Stimulated activated memory B cell treated with anti-CD40 and anti-IgM and Interleukin-4, amounts not matched to agents 10 μg/mL and 1 μg/mL and 100 μg/mL, for 72 hours (primary cell): ENCODE data around the gene WSCD2.

Experiments used
- ATAC-seq: fragments of 150-1000 bp; cut with Tn5 transposase; 2 replicates; pipeline ENCODE4 v1.10.0; 2021
- H3K27ac Mint-ChIP-seq: one replicate; pipeline ENCODE4 v1.8.0; 2022; ENCODE audit warnings: mild to moderate bottlenecking, mixed read lengths
- H3K27me3 Mint-ChIP-seq: one replicate; pipeline ENCODE4 v1.8.0; 2022; ENCODE audit warnings: mixed read lengths
- H3K36me3 Mint-ChIP-seq: one replicate; pipeline ENCODE4 v1.8.0; 2022; ENCODE audit warnings: mixed read lengths
- H3K4me1 Mint-ChIP-seq: one replicate; pipeline ENCODE4 v1.8.0; 2022; ENCODE audit warnings: mixed read lengths
- H3K4me3 Mint-ChIP-seq: one replicate; pipeline ENCODE4 v1.8.0; 2022; ENCODE audit warnings: mild to moderate bottlenecking, moderate library complexity, mixed read lengths
- H3K9me3 Mint-ChIP-seq: one replicate; pipeline ENCODE4 v1.8.0; 2022; ENCODE audit warnings: mixed read lengths

WSCD2 gene

DNA sequence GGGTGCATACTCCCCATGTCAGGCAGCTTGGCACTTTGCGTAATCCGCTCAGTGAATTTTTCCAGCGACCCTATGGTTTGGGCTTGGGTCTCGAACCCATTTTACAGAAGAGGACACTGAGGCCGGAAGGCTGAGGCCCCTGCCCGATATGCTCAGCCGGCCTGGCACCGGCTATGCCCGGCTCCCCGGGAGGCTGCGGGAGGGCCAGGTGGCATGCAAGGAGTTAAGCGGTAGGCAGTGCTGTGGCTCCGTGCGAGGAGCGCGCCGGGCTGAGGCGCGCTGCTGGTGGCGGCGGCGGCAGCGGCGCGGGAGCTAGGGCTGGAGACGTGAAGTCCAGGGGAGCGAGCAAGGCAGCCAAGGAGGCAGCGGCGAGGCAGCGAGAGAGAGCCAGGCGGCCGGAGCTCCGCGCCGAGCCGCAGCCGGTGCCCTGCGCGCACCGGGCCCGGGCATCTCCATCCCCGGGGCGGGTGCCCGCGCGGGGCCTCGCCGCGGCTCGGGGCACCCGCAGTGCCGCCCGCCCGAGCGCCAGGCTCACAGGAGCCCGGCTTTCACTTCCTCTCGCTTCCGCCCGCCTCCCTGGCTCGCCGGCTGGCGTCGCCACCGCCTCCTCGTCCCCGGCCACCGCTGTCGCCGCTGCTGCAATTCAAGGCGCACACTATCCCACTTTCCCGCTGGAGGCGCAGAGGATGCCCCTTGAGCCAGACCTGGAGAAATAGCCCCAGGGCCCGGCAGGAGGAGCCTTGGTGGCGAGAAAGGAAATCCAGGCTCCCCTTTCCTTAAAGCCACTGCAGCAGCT lies at the start of gene WSCD2:
Gene WSCD2, plus strand, starts transcription at position 272 of the 796 bp plus-strand sequence. CDS start 66,545 bp downstream, outside the sequence.
- H3K36me3 Mint-ChIP-seq: no peaks in the 10 kb centered on the region
- peaks cover 21% of the 10 kb centered on the region for H3K27me3 Mint-ChIP-seq
- H3K4me1 Mint-ChIP-seq: peaks cover 34% of the 10 kb centered on the region
- H3K4me3 Mint-ChIP-seq: peak within 1 kb of the TSS; percentile 83
- peak; percentile 85 for ATAC-seq
- no peaks in the 10 kb centered on the region for H3K9me3 Mint-ChIP-seq
- H3K27ac Mint-ChIP-seq: peak within 1 kb of the TSS; percentile 17

DNA sequence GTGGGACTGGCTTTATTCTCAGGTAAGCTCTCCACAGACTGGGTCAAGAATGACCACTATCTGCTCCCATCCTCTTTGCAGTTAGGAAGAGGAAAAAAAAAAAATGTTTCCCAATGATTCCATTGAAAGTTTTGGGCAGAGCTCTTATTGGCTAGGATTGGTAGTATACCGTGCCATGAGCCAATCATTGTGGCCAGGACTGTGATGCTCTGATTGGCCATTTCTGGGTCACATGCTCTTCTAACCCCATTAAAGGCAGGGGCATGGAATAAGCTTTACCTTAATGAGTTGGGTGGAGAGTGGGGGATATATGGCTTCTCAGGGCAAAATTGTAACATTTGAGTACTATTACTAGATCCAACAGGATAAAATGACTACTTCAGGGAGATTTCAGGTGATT lies 49.4 kb upstream of the WSCD2 start:
- Mint-ChIP-seq H3K27me3 (peaks cover 50% of the 10 kb centered on the region), H3K4me1 (no peaks in the 10 kb centered on the region), H3K27ac (no peak overlapping the region), H3K36me3 (no peaks in the 10 kb centered on the region), H3K4me3 (no peak overlapping the region), H3K9me3 (peaks cover 8% of the 10 kb centered on the region)
- no peak for ATAC-seq

DNA sequence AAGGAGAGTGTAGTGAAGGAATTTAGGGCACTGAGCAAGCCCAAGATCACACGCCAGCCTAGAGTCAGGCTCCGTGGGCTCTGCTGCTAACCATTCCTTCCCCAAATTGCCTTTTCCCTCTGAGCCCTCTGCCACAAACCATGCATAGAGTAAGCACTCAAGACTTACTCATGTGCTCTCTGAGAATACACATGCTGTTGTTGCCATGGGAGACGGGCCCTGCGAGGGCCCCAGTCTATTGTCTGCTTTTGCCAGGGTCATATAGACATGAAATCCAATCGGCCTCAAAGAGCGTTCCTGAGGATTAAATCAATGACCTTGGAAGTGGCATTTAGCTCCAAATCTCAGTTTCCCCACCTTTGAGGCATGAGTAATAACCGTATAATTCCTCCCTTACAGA lies 48.7 kb upstream of the WSCD2 start:
- Mint-ChIP-seq H3K27me3 (peaks cover 44% of the 10 kb centered on the region), H3K36me3 (no peaks in the 10 kb centered on the region), H3K4me3 (no peak overlapping the region), H3K9me3 (peaks cover 8% of the 10 kb centered on the region), H3K4me1 (no peaks in the 10 kb centered on the region), H3K27ac (no peak overlapping the region)
- no peak for ATAC-seq

DNA sequence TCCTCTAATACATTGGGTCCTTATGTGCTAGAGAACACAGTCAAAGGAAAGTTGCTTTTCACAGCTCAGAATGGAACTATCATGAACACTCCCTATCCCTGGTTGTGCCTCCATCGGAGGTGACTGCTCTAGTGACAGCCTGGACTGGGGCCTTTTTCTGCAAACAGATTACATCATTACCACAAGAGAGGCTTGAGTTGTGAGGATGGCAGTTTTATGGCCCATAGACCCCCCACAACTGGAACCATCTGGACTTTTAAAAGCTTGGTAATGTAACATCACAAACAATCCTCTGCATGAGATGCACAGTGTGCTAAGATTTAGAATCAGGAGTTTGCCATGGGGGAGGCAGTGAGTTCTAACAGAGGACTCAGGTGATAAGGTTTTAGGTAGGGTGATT lies 46.6 kb upstream of the WSCD2 start:
- Mint-ChIP-seq H3K4me1 (no peaks in the 10 kb centered on the region), H3K9me3 (peaks cover 14% of the 10 kb centered on the region), H3K27me3 (peaks cover 37% of the 10 kb centered on the region), H3K27ac (no peak overlapping the region), H3K4me3 (no peak overlapping the region), H3K36me3 (no peaks in the 10 kb centered on the region)
- no peak for ATAC-seq

DNA sequence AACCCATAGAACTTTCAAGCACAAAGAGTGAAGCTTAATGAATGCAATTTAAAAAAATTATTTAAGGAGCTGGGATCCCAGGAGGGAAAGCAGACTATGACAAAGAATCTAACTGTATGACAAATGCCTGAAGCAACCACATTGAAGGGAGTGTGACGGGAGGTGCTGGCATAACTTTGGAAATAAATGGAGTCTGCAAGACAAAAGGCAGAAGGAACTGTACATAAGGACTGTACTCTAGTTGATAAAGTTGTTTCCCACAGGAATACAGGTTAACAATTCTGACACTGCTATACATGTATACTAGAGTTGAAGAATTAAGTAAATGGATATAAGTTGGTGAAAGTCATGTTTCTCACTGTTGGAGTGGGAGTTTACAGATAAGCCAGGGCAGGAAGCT lies 41.2 kb upstream of the WSCD2 start:
- Mint-ChIP-seq H3K27me3 (peaks cover 42% of the 10 kb centered on the region), H3K4me3 (no peak overlapping the region), H3K36me3 (no peaks in the 10 kb centered on the region), H3K27ac (no peak overlapping the region), H3K4me1 (no peaks in the 10 kb centered on the region), H3K9me3 (peaks cover 28% of the 10 kb centered on the region)
- no peak for ATAC-seq

DNA sequence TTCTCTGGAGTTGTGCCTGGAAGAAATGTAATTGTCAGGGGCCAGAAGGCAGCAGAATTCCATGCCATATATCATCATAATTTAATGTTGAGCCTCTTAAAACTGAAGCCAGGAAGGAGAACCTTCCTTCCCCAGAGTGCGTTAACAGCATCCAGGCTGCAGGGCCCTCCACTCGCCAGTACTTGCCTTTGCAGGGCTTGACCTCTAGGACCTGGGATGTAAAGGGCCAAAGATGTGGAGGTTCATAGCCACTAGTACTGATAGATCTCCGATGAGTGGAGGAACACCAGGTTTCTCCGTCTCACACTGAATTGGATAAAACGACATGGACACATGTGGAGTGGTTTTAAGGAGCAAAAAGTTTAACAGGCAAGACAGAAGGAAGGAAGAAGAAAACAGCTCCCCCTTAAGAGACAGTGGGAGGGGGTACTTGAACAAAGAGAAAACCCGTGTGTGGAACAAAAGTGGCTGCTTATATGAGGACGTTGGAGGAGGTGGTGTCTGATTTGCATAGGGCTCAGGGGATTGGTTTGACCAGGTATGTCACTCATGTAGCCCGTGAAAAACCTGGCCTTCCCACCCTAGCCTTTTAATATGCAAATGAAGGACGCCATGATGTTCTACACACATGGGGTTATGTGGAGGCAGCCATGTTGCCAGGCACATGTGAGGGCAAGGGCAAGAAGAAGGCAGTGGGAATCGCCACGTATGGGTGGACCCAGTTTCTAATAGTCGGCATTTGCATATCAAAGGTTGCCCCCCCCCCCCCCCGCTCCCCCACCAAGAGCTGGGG lies 38.8 kb upstream of the WSCD2 start:
- peaks cover 20% of the 10 kb centered on the region for H3K9me3 Mint-ChIP-seq
- no peaks in the 10 kb centered on the region for H3K4me1 Mint-ChIP-seq
- H3K27ac Mint-ChIP-seq: no peak overlapping the region
- no peak for ATAC-seq
- H3K36me3 Mint-ChIP-seq: no peaks in the 10 kb centered on the region
- peaks cover 57% of the 10 kb centered on the region for H3K27me3 Mint-ChIP-seq
- no peak overlapping the region for H3K4me3 Mint-ChIP-seq

DNA sequence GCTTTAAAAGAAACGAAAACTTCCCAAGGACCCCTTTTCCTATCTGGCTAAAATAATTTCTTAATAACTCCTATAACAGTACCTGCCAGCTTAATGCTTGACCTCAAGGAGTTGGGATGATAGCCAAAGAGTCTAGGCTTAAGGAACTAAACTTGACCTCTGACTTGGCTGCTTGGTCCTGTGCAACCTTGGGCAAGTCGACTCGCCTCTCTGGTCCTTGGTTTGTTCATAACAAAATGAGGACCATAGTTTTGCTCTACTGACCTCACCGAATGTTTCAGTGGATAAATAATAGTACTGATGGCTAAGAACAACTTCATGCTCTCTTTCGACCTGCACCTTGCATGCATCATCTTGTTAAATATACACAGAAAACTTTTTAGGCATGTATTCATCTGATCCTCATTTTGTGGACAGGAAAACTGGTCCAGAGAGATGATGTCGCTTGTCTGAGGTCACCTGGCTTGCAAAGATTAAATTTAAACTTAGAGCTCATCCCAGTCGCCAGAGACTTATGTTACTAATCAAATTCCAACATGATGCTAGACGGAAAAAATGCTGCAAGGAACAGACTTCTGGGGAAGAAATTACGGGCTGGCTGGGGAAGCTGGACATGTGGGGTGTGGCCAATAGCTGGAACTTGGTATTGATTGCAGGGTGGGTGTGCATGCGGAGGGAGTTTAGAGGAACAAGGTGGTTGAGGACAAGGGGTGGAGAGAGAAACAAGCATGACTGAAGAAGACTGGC lies 38.0 kb upstream of the WSCD2 start:
- H3K9me3 Mint-ChIP-seq: peaks cover 20% of the 10 kb centered on the region

DNA sequence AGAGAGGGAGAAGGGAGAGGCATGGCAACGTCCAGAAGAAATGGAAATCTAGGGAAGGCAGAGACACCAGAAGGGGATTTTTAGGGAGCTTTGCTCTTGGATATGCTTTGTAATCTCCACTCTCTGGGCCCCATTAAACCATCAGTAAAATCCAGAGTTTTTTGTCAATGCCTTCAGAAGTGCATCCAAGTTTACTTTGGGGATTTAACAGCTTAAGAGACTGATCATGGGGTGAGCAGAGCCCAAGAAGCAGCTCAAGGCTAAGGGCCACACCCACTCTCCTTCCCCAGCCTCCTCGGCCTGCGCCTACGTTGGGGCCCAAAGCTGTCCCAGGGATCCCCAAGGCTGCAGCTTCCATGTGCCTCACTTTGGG lies 37.4 kb upstream of the WSCD2 start:
- Mint-ChIP-seq H3K4me3 (no peak overlapping the region), H3K4me1 (no peaks in the 10 kb centered on the region), H3K36me3 (no peaks in the 10 kb centered on the region), H3K27me3 (peaks cover 58% of the 10 kb centered on the region), H3K9me3 (peaks cover 20% of the 10 kb centered on the region), H3K27ac (no peak overlapping the region)
- ATAC-seq: no peak

More for the DNA sequence above, 38.0 kb upstream of the WSCD2 start:
- Mint-ChIP-seq H3K4me1 (no peaks in the 10 kb centered on the region), H3K36me3 (no peaks in the 10 kb centered on the region), H3K27ac (no peak overlapping the region), H3K27me3 (peaks cover 58% of the 10 kb centered on the region), H3K4me3 (no peak overlapping the region)
- ATAC-seq: no peak

DNA sequence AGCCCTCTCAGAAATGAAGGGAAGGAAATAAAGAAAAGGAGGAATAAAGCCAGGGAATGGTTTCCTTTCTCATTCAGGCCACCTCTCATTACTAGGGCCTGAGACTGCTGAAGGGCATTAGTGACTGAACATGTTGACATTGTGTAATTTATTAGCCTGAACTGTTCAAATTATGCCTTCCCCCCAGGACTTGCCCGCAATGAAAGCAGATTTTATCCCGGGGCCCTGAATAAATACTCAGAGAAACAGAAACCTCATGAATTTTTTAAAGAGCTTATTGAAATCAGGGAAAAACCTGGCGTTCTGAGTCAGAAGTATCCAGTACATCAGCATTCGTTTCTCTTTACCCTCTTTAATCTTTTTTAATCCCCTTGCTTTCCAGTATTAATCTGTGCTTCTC lies 35.9 kb upstream of the WSCD2 start:
- Mint-ChIP-seq H3K9me3 (peaks cover 7% of the 10 kb centered on the region), H3K27me3 (peaks cover 69% of the 10 kb centered on the region), H3K4me1 (no peaks in the 10 kb centered on the region), H3K36me3 (no peaks in the 10 kb centered on the region), H3K4me3 (no peak overlapping the region), H3K27ac (no peak overlapping the region)
- no peak for ATAC-seq

DNA sequence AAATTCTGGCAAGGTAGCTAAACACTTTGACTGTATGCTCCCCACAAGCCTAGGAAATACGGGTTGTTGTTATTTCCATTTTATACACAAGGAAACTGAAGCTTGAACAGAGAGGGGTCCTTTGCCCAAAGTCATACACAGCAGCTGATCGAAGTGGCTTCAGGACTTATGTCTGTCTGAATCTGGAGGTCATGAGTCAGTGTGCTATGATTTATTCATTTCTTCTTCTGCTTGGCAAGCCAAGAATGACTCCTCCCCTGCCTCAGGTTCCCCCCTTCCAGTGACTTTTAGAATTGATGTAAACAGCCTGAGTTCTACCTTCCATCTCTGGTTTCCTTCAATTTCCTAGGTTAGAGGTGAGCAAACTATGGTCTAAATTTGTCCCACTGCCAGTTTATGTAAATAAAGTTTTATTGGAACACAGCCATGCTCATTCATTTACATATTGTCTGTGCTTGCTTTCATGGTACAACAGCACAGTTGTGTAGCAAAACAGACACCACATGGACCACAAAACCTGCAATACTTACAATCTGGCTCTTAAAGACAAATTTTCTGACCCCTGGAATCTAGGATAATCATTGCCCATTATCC lies 34.9 kb upstream of the WSCD2 start:
- H3K27me3 Mint-ChIP-seq: peaks cover 72% of the 10 kb centered on the region
- no peak for ATAC-seq
- H3K27ac Mint-ChIP-seq: no peak overlapping the region
- no peak overlapping the region for H3K4me3 Mint-ChIP-seq
- H3K36me3 Mint-ChIP-seq: no peaks in the 10 kb centered on the region
- H3K4me1 Mint-ChIP-seq: no peaks in the 10 kb centered on the region
- peaks cover 4% of the 10 kb centered on the region for H3K9me3 Mint-ChIP-seq

DNA sequence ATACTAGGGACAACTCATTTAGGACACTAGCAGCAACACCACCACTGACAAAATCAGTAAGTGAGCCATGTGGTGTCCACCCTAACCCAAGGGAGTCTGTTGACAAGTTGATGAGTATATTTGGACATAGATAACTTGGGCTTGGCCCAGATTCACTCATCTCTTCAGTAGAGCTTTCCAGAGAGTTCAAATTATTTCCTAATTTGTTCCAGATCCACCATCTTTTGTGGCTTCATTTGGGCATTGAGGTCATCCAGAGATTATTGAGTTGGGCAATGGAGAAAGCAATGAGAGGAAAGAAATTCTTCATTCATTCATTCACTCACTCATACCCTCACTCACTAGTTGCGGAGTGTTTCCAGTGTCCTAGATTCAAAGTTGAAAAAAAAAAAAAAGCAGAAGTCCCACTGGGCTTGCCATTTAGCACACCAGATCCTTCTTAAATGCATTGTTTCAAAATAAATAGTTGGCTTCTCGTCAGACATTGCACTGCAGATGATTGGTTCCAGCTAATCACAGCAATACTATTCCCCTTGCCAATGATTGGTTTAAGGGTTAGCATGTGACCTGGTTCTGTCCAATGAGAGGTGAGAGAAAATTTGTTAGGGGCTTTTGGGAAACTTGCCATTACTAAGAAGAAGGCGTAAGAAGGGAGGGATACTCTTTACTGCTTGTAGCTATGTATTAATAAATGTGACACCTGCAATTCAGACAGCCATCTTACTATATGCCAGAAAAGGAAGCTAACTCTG lies 31.8 kb upstream of the WSCD2 start:
- Mint-ChIP-seq H3K4me1 (no peaks in the 10 kb centered on the region), H3K4me3 (no peak overlapping the region)

DNA sequence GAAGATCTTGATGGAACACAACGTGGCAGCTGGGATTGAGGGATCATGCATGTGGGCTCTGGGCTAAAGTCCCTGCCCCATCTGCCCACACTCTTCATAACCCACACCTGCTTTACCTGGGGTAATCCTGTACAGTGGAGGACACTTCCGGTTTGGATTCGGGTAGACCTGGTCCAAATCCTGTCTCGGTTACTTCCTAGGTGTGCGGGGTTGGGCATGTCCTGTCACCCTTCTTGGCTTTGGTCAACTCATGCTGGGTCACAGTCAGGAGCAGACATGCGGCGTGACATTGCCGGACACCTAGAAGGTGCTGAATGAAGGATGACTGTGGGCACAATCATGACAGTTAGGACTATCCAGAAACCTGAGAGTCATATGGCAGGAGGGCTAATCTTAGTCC lies 30.7 kb upstream of the WSCD2 start:
- H3K4me3 Mint-ChIP-seq: no peak overlapping the region
- H3K27ac Mint-ChIP-seq: no peak overlapping the region
- no peaks in the 10 kb centered on the region for H3K4me1 Mint-ChIP-seq
- H3K36me3 Mint-ChIP-seq: no peaks in the 10 kb centered on the region
- H3K9me3 Mint-ChIP-seq: no peaks in the 10 kb centered on the region
- peaks cover 34% of the 10 kb centered on the region for H3K27me3 Mint-ChIP-seq
- ATAC-seq: no peak

More for the DNA sequence above, 31.8 kb upstream of the WSCD2 start:
- Mint-ChIP-seq H3K27me3 (peaks cover 44% of the 10 kb centered on the region), H3K27ac (no peak overlapping the region), H3K9me3 (no peaks in the 10 kb centered on the region), H3K36me3 (no peaks in the 10 kb centered on the region)
- ATAC-seq: no peak

DNA sequence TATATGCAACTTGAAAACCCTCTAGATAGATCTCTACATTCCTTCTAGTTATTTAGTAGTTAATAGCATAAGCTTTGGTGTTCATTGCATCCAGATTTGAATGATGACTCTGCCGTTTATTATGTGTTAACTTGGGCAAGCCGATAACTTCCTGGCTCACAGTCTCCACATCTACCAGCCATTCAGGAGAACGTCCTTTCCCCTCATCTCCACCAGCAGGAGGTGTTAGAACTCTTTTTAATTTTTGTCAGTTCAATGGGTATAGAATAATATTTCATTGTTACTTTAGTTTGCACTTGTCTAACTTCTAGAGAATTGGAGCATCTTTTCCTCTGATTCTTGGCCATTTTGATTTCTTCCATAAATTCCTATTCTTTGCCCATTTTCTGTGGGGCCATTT lies 30.0 kb upstream of the WSCD2 start:
- Mint-ChIP-seq H3K27ac (no peak overlapping the region), H3K36me3 (no peaks in the 10 kb centered on the region), H3K4me1 (no peaks in the 10 kb centered on the region), H3K4me3 (no peak overlapping the region), H3K9me3 (no peaks in the 10 kb centered on the region), H3K27me3 (peaks cover 27% of the 10 kb centered on the region)
- ATAC-seq: no peak

DNA sequence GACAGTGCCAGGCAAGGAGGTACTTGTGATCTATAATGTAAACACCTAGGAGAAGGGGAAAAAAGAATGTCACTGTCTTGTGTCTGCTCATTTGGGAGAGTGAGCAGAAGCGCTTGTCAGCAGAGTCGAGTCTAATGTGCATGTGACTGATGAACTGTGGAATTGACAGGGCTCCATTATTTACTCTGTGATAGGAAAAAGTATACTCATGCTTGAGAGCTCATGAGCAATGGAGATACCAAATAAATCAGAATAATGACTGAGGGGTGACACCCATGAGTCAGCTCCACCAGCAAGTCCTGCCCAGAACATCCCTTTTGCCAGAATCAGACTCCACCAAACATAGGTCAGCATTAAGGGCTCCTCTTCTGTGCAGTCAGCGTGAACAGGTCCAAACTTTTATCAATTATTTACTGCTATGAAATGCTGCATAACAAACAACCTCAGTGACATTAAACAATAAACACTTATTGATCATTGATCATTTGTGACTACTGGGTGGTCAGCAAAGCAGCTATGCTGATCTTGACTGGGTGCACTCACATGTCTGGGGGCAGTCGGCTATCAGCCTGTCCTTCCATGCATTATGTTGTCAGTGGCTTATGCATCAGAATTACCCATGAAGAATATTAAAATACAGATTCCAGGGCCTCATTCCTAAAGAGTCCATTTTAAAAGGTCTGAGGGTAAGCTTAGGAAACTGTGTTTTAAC lies 29.2 kb upstream of the WSCD2 start:
- H3K27me3 Mint-ChIP-seq: peaks cover 18% of the 10 kb centered on the region
- H3K4me1 Mint-ChIP-seq: no peaks in the 10 kb centered on the region
- no peaks in the 10 kb centered on the region for H3K36me3 Mint-ChIP-seq
- ATAC-seq: no peak
- no peaks in the 10 kb centered on the region for H3K9me3 Mint-ChIP-seq
- no peak overlapping the region for H3K4me3 Mint-ChIP-seq
- H3K27ac Mint-ChIP-seq: no peak overlapping the region
